OCI-LY1 (cell line): ENCODE results near the gene GALNT7.

Experiments
- EZH2 ChIP-seq: fragments of 200-600 bp; sonication (generic), shearing (Covaris generic); IDR thresholded peaks from 2 replicates; pipeline ENCODE4 v1.8.0; 2017; ENCODE audit warnings: borderline replicate concordance, mixed run types, mild to moderate bottlenecking, antibody characterized with exemption, low read length, moderate library complexity, mixed read lengths
- TF ChIP-seq, protein P1 (sequence below): fragments of 200-600 bp; sonication (generic), shearing (Covaris generic); IDR thresholded peaks from 2 replicates; pipeline ENCODE4 v1.5.1; 2017; ENCODE audit warnings: mild to moderate bottlenecking, antibody characterized with exemption, low read length, moderate library complexity, mixed read lengths

DNA sequence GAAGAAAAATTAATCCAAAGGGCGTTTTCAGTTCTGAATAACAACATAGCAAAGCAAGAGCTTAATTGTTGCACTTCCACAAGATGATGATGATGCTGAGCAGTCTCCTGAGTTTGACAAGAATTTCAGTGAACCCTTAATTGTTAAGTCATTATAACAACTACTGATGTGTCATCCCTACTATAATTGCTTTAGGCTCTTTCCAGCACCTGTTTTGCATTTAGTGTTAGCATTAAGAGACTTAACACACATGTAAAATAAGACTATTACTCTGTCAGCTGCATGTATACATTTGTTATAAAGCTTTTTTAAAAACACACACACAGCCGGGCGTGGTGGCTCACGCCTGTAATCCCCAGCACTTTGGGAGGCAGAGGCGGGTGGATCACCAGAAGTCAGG, 37.9 kb upstream of the GALNT7 start:
- no peak for TF ChIP-seq EZH2
- TF ChIP-seq, protein P1, sequence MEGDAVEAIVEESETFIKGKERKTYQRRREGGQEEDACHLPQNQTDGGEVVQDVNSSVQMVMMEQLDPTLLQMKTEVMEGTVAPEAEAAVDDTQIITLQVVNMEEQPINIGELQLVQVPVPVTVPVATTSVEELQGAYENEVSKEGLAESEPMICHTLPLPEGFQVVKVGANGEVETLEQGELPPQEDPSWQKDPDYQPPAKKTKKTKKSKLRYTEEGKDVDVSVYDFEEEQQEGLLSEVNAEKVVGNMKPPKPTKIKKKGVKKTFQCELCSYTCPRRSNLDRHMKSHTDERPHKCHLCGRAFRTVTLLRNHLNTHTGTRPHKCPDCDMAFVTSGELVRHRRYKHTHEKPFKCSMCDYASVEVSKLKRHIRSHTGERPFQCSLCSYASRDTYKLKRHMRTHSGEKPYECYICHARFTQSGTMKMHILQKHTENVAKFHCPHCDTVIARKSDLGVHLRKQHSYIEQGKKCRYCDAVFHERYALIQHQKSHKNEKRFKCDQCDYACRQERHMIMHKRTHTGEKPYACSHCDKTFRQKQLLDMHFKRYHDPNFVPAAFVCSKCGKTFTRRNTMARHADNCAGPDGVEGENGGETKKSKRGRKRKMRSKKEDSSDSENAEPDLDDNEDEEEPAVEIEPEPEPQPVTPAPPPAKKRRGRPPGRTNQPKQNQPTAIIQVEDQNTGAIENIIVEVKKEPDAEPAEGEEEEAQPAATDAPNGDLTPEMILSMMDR, result no peak
